ENCODE results near the gene AVPR2.

The AVPR2 gene

GRCh38 chrX:153934148-153934761 lies 29.8 kb downstream of the AVPR2 start:
- no peak for TF ChIP-seq FOXP2 (optimal IDR thresholded peaks at IDR 0.05; ENCODE audit: borderline replicate concordance, extremely low read depth, extremely low read length, insufficient read depth)
- TF ChIP-seq SIN3A (IDR thresholded peaks at IDR 0.05; ENCODE audit: borderline replicate concordance, insufficient read depth, low read length), result no peak
- TF ChIP-seq REST (IDR thresholded peaks at IDR 0.05; ENCODE audit: insufficient read depth in 1 of 2, low read depth in 2 of 2, low read length in 2 of 2), result no peak
- no peak for TF ChIP-seq TAF1 (IDR thresholded peaks at IDR 0.05; ENCODE audit: borderline replicate concordance, insufficient read depth, low read length)
- no peak for TF ChIP-seq POLR2AphosphoS5 (IDR thresholded peaks at IDR 0.05; ENCODE audit: low read depth, low read length)

- no peak for TF ChIP-seq SIN3A (IDR thresholded peaks at IDR 0.05; ENCODE audit: borderline replicate concordance, insufficient read depth, low read length)
- TF ChIP-seq POLR2AphosphoS5 (IDR thresholded peaks at IDR 0.05; ENCODE audit: low read depth, low read length), result no peak
- TF ChIP-seq TAF1 (IDR thresholded peaks at IDR 0.05; ENCODE audit: borderline replicate concordance, insufficient read depth, low read length), result no peak
- no peak for TF ChIP-seq REST (IDR thresholded peaks at IDR 0.05; ENCODE audit: insufficient read depth in 1 of 2, low read depth in 2 of 2, low read length in 2 of 2)
- TF ChIP-seq FOXP2 (optimal IDR thresholded peaks at IDR 0.05; ENCODE audit: borderline replicate concordance, extremely low read depth, extremely low read length, insufficient read depth), result no peak
Observed at GRCh38 chrX:153934762-153935325, 30.4 kb downstream of the AVPR2 start, which contains the start of gene NAA10. Gene NAA10, minus strand, starts transcription at chrX:153935037. Its CDS starts 133 bp downstream, at chrX:153934904.

- TF ChIP-seq POLR2AphosphoS5 (IDR thresholded peaks at IDR 0.05; ENCODE audit: low read depth, low read length) (no peak), FOXP2 (optimal IDR thresholded peaks at IDR 0.05; ENCODE audit: borderline replicate concordance, extremely low read depth, extremely low read length, insufficient read depth) (no peak), TAF1 (IDR thresholded peaks at IDR 0.05; ENCODE audit: borderline replicate concordance, insufficient read depth, low read length) (no peak), SIN3A (IDR thresholded peaks at IDR 0.05; ENCODE audit: borderline replicate concordance, insufficient read depth, low read length) (no peak), REST (IDR thresholded peaks at IDR 0.05; ENCODE audit: insufficient read depth in 1 of 2, low read depth in 2 of 2, low read length in 2 of 2) (no peak)
Observed at GRCh38 chrX:153935326-153935851, 30.9 kb downstream of the AVPR2 start.

- TF ChIP-seq FOXP2 (optimal IDR thresholded peaks at IDR 0.05; ENCODE audit: borderline replicate concordance, extremely low read depth, extremely low read length, insufficient read depth), result no peak
- no peak for TF ChIP-seq TAF1 (IDR thresholded peaks at IDR 0.05; ENCODE audit: borderline replicate concordance, insufficient read depth, low read length)
- TF ChIP-seq REST (IDR thresholded peaks at IDR 0.05; ENCODE audit: insufficient read depth in 1 of 2, low read depth in 2 of 2, low read length in 2 of 2), result no peak
- TF ChIP-seq POLR2AphosphoS5 (IDR thresholded peaks at IDR 0.05; ENCODE audit: low read depth, low read length), result no peak
- no peak for TF ChIP-seq SIN3A (IDR thresholded peaks at IDR 0.05; ENCODE audit: borderline replicate concordance, insufficient read depth, low read length)
Observed at GRCh38 chrX:153937056-153937455, 32.6 kb downstream of the AVPR2 start.
